Sigmoid colon (tissue), 7 donors: ENCODE results near the gene RBM6. TPM values are rescaled to one million over a fixed set of nuclear protein-coding genes. Genes with fewer than 3 reads are reported as not detected.

Source experiments
- DNase-seq: peaks from one replicate; pipeline ENCODE4 v3.0.0-alpha.2; 2019
- H3K27ac ChIP-seq, 4 donors: fragments of 200-600 bp; sonication (generic); one replicate each; pipeline ENCODE4 v1.5.1; 2016 to 2019; ENCODE audit warnings: mild to moderate bottlenecking in 1 of 4
- H3K27me3 ChIP-seq, 3 donors: fragments of 200-600 bp; sonication (generic); one replicate each; pipeline ENCODE4 v1.5.1; 2019; ENCODE audit warnings: mild to moderate bottlenecking in 1 of 3
- H3K36me3 ChIP-seq, 4 donors: fragments of 200-600 bp; sonication (generic); one replicate each; pipeline ENCODE4 v1.5.1; 2016 to 2019
- H3K4me1 ChIP-seq, 4 donors: fragments of 200-600 bp; sonication (generic); one replicate each; pipeline ENCODE4 v1.5.1; 2017 to 2019
- H3K4me3 ChIP-seq, 4 donors: fragments of 200-600 bp; sonication (generic); one replicate each; pipeline ENCODE4 v1.5.1; 2017 to 2019; ENCODE audit warnings: mild to moderate bottlenecking in 2 of 4, moderate library complexity in 1 of 4
- H3K9me3 ChIP-seq, 4 donors: fragments of 200-600 bp in 3 of 4; sonication (generic) in 3 of 4; one replicate each; pipeline versions ENCODE4 v1.5.1 to v1.6.1; 2013 to 2019
- EP300 ChIP-seq, 4 donors: sonication (generic); formaldehyde crosslinking; IDR thresholded peaks; one replicate each; pipeline ENCODE4 v1.6.1; 2017; ENCODE audit warnings: antibody characterized with exemption in 4 of 4
- POLR2A ChIP-seq, 2 donors: fragments of 450-650 bp; IDR thresholded peaks; one replicate each; pipeline ENCODE4 v1.6.1; 2016; ENCODE audit warnings: antibody characterized with exemption in 2 of 2, mild to moderate bottlenecking in 2 of 2, moderate library complexity in 2 of 2
- POLR2AphosphoS5 ChIP-seq, 4 donors: sonication (generic); formaldehyde crosslinking; IDR thresholded peaks; one replicate each; pipeline ENCODE4 v1.6.1; 2017; ENCODE audit warnings: antibody characterized with exemption in 4 of 4
- WGBS, 2 donors: extraction: QIAGEN DNeasy Blood & Tissue Kit; methylation state at CpG; one replicate each; pipeline ENCODE4 v1.1.7; 2013; 5-methylcytosine and 5-hydroxymethylcytosine counted together
- intact Hi-C: fragments of 100-400 bp; cut with DNase I; formaldehyde crosslinking; loops from one replicate; pipeline ENCODE4 v1.15.1; 2023
- polyA plus RNA-seq, 3 donors: library from polyadenylated mRNA; stranded (reverse); fragments of 200-250 nt; gene quantifications; one replicate each; pipeline ENCODE4 v1.2.3, GENCODE V29; 2013
- total RNA-seq, 4 donors: library from RNA; depleted of rRNA; stranded (reverse); fragments of >200 nt; gene quantifications; one replicate each; pipeline ENCODE4 v1.1.0, GENCODE V29; 2016
- TF ChIP-seq, protein P1 (sequence below), 4 experiments: fragments of 450-650 bp in 3 of 4; fragments of 200-600 bp in 1 of 4; IDR thresholded peaks; one replicate each; pipeline ENCODE4 v1.5.1; 2016 to 2019; ENCODE audit warnings: antibody characterized with exemption in 4 of 4, mild to moderate bottlenecking in 3 of 4, moderate library complexity in 2 of 4
- donor health status: healthy with polysubstance abuse.
- donor health status: Bipolar disorder and iron deficiency.
- donor health status: healthy.

Gene RBM6
- total and polyA plus RNA-seq, 7 donors = 13.6 to 215 (median 78.0) TPM

DNA sequence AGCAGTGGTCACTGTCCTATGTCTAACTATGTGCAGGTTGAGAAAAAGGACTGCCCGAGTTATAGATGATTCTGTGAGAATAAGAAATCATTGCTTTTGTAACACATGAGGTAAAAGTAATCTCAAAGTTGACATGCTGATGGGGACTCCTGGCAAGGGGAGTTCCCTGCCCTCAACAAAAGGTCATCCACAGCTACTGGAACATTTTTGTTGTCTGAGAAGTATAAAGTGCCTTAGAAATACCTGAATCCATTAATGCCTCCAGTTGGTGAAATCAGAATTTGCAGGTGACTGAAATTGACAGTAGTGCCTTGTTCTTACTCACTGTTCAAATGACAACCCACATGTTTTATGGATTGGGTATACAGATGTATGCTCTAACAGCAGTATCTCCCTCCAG lies 105.0 kb downstream of the RBM6 start:
- TF ChIP-seq, protein P1, sequence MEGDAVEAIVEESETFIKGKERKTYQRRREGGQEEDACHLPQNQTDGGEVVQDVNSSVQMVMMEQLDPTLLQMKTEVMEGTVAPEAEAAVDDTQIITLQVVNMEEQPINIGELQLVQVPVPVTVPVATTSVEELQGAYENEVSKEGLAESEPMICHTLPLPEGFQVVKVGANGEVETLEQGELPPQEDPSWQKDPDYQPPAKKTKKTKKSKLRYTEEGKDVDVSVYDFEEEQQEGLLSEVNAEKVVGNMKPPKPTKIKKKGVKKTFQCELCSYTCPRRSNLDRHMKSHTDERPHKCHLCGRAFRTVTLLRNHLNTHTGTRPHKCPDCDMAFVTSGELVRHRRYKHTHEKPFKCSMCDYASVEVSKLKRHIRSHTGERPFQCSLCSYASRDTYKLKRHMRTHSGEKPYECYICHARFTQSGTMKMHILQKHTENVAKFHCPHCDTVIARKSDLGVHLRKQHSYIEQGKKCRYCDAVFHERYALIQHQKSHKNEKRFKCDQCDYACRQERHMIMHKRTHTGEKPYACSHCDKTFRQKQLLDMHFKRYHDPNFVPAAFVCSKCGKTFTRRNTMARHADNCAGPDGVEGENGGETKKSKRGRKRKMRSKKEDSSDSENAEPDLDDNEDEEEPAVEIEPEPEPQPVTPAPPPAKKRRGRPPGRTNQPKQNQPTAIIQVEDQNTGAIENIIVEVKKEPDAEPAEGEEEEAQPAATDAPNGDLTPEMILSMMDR (IDR thresholded peaks at IDR 0.05) = no peak
- TF ChIP-seq EP300 (IDR thresholded peaks at IDR 0.05) = no peak
- TF ChIP-seq POLR2AphosphoS5 (IDR thresholded peaks at IDR 0.05) = no peak
- TF ChIP-seq POLR2A (IDR thresholded peaks at IDR 0.05) = no peak
- Histone ChIP-seq H3K27ac (no peak overlapping the region), H3K27me3 (no peaks in the 10 kb centered on the region), H3K4me1 (peaks cover 0 to under 1% (median 0%) of the 10 kb centered on the region in 4 donors), H3K9me3 (no peaks in the 10 kb centered on the region), H3K4me3 (no peak overlapping the region), H3K36me3 (peaks cover 4 to 36% (median 9%) of the 10 kb centered on the region in 4 donors)
- intact Hi-C loops = no loop called here
- no peak for DNase-seq
- 92 to 98% methylated on average over 1 of the region's 1 CpG for WGBS, 2 donors

DNA sequence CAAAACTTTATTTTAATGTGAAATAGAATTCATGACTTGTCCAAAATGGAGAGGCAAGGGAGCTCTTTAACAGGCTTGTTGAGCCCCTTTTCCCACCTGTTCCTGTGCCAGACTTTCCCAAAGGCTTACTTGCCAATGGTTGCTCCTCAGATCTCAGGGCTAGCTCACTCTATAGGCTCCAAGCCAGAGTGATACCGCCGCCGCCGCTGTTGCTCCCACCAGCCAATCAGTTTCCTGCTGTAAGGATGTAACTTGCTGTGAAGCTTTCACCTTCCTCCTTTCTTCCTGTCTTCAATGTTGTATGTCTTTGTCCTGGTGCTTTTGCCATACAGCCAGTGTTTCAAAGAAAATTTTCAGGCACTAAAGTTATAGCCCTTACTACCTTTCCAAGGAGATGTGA lies 107.5 kb downstream of the RBM6 start:
- no peak for TF ChIP-seq POLR2A (IDR thresholded peaks at IDR 0.05)
- TF ChIP-seq, protein P1 (IDR thresholded peaks at IDR 0.05) = no peak
- no peak for TF ChIP-seq EP300 (IDR thresholded peaks at IDR 0.05)
- no peak for TF ChIP-seq POLR2AphosphoS5 (IDR thresholded peaks at IDR 0.05)
- Histone ChIP-seq H3K9me3 (no peaks in the 10 kb centered on the region), H3K36me3 (peaks cover 4 to 46% (median 9%) of the 10 kb centered on the region in 4 donors), H3K4me1 (peaks cover 0 to 6% (median 0%) of the 10 kb centered on the region in 4 donors), H3K27ac (no peak overlapping the region), H3K27me3 (no peaks in the 10 kb centered on the region), H3K4me3 (no peak overlapping the region)
- intact Hi-C loops = no loop called here
- no peak for DNase-seq
- WGBS, 2 donors = 98 to 99% methylated on average over 4 of the region's 4 CpGs

DNA sequence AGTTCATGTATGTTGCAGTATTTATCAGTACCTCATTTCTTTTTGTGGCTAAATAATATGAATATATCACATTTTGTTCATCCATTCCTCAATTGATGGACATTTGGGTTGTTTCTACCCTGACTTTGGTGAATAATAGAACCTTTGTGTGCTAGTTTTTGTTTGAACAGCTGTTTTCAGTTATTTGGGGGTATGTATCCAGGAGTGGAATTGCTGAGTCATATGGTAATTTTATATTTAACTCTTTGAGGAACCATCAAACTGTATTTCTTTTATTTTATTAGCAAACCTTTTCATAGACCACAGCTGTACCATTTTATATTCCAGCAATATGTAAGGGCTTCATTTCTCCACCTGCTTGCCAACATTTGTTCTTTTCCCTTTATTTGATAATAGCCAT lies 110.4 kb downstream of the RBM6 start:
- Histone ChIP-seq H3K4me3 (no peak overlapping the region), H3K9me3 (no peaks in the 10 kb centered on the region), H3K27ac (no peak overlapping the region), H3K27me3 (no peaks in the 10 kb centered on the region), H3K36me3 (peaks cover 4 to 71% (median 19%) of the 10 kb centered on the region in 4 donors), H3K4me1 (peaks cover 0 to 6% (median 0%) of the 10 kb centered on the region in 4 donors)
- intact Hi-C loops = no loop called here
- DNase-seq = no peak
- no peak for TF ChIP-seq POLR2AphosphoS5 (IDR thresholded peaks at IDR 0.05)
- TF ChIP-seq EP300 (IDR thresholded peaks at IDR 0.05) = no peak
- no peak for TF ChIP-seq POLR2A (IDR thresholded peaks at IDR 0.05)
- TF ChIP-seq, protein P1 (IDR thresholded peaks at IDR 0.05) = no peak

DNA sequence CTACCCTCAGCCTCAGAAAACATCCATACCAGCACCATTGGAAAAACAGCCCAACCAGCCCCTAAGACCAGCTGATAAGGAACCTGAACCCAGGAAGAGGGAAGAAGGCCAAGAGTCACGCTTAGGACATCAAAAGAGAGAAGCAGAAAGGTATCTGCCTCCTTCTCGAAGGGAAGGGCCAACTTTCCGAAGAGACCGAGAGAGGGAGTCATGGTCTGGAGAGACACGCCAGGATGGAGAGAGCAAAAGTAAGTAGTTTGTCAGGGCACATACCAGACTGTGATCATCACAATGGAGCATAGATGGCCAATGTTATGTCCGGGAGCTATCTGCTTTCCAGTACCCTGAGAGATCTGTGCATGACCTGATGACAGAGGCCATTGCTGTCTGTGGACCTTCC lies 117.8 kb downstream of the RBM6 start:
- Histone ChIP-seq H3K27me3 (no peaks in the 10 kb centered on the region), H3K4me1 (no peaks in the 10 kb centered on the region), H3K9me3 (no peaks in the 10 kb centered on the region), H3K4me3 (no peak overlapping the region), H3K27ac (no peak overlapping the region), H3K36me3 (peaks cover 19 to 97% (median 42%) of the 10 kb centered on the region in 4 donors)
- TF ChIP-seq POLR2A (IDR thresholded peaks at IDR 0.05) (no peak), POLR2AphosphoS5 (IDR thresholded peaks at IDR 0.05) (no peak)
- TF ChIP-seq, protein P1 (IDR thresholded peaks at IDR 0.05) = no peak
- intact Hi-C loops = no loop called here
- WGBS, 2 donors = 97% methylated on average over 6 of the region's 6 CpGs
- DNase-seq = no peak

DNA sequence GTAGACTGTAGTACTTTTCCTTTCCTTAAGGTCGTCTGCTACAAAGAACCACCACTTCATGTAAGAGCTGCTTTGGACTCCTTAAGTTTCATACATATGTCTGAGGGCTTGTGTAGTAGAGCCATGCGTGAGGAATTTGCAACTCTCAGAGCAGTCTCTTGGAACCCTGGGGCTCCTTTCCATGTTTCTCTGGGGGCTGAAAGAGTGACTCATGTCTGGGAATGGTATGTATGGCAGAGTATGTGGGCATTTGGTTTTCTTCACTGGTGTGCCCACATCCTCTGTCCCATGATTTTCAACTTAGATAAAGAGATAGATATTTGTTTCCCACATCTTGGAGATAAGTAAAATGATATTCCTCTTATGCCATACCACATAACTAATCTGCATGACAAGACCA lies 128.2 kb downstream of the RBM6 start:
- H3K36me3 ChIP-seq = peaks cover 23 to 100% (median 83%) of the 10 kb centered on the region in 4 donors
- WGBS, 2 donors = 90% methylated on average over 2 of the region's 2 CpGs

More for the DNA sequence above, 128.2 kb downstream of the RBM6 start:
- H3K9me3 ChIP-seq = no peaks in the 10 kb centered on the region
- no peak for TF ChIP-seq EP300 (IDR thresholded peaks at IDR 0.05)
- no peak for TF ChIP-seq POLR2A (IDR thresholded peaks at IDR 0.05)
- TF ChIP-seq POLR2AphosphoS5 (IDR thresholded peaks at IDR 0.05) = no peak
- TF ChIP-seq, protein P1 (IDR thresholded peaks at IDR 0.05) = no peak
- H3K27me3 ChIP-seq = no peaks in the 10 kb centered on the region
- H3K4me3 ChIP-seq = no peak overlapping the region
- intact Hi-C loops = no loop called here
- no peak overlapping the region for H3K27ac ChIP-seq
- H3K4me1 ChIP-seq = no peaks in the 10 kb centered on the region
- DNase-seq = no peak
